GM23338 (cell line): ENCODE data around the gene PACRGL. TPM values are rescaled to one million over a fixed set of nuclear protein-coding genes. Genes with fewer than 3 reads are reported as not detected.

Source experiments
- ATAC-seq: fragments of 200-7000 bp; cut with Tn5 transposase; 3 replicates; pipeline ENCODE4 v1.9.1; 2020
- DNase-seq: peaks from one replicate; pipeline ENCODE4 v3.0.0-alpha.2; 2015; ENCODE audit warnings: low spot score
- H2AFZ ChIP-seq: fragments of 200-600 bp; sonication (generic); 2 replicates; pipeline ENCODE4 v1.8.0; 2016; ENCODE audit warnings: antibody characterized with exemption, mild to moderate bottlenecking, moderate library complexity
- H3F3A ChIP-seq: fragments of 200-600 bp; sonication (generic); replicated peaks from 2 replicates; pipeline ENCODE4 v1.8.0; 2017; ENCODE audit warnings: antibody characterized with exemption, mixed run types, low read depth
- H3K27ac ChIP-seq: fragments of 200-600 bp; sonication (generic); 2 replicates; pipeline ENCODE4 v1.6.1; 2016; ENCODE audit warnings: low read depth
- H3K27me3 ChIP-seq: fragments of 200-600 bp; sonication (generic); 2 replicates; pipeline ENCODE4 v1.8.0; 2016; ENCODE audit warnings: mild to moderate bottlenecking, mixed run types, moderate library complexity; ENCODE audit not compliant: insufficient read depth
- H3K36me3 ChIP-seq: fragments of 200-600 bp; sonication (generic); 2 replicates; pipeline ENCODE4 v1.8.0; 2016; ENCODE audit warnings: mild to moderate bottlenecking; ENCODE audit not compliant: insufficient read depth
- H3K4me1 ChIP-seq: fragments of 200-600 bp; sonication (generic); 2 replicates; pipeline ENCODE4 v1.8.0; 2016; ENCODE audit warnings: mild to moderate bottlenecking, moderate library complexity; ENCODE audit not compliant: insufficient read depth
- H3K4me2 ChIP-seq: fragments of 200-600 bp; sonication (generic); 2 replicates; pipeline ENCODE4 v1.7.1; 2017; ENCODE audit warnings: mixed run types
- H3K4me3 ChIP-seq: fragments of 200-600 bp; sonication (generic); 2 replicates; pipeline ENCODE4 v1.6.1; 2016; ENCODE audit warnings: mixed run types
- H3K79me2 ChIP-seq: fragments of 200-600 bp; sonication (generic); replicated peaks from 2 replicates; pipeline ENCODE4 v1.8.0; 2017; ENCODE audit warnings: mild to moderate bottlenecking; ENCODE audit not compliant: insufficient read depth
- H3K9me2 ChIP-seq: fragments of 200-600 bp; sonication (generic); 2 replicates; pipeline ENCODE4 v1.8.0; 2017; ENCODE audit not compliant: insufficient read depth
- H4K20me1 ChIP-seq: fragments of 200-600 bp; sonication (generic); replicated peaks from 2 replicates; pipeline ENCODE4 v1.8.0; 2017; ENCODE audit warnings: mild to moderate bottlenecking; ENCODE audit not compliant: insufficient read depth
- H3K27ac Mint-ChIP-seq: 2 replicates; pipeline ENCODE4 v1.8.0; 2020; ENCODE audit warnings: inconsistent platforms, mild to moderate bottlenecking, moderate library complexity, mixed read lengths
- H3K27me3 Mint-ChIP-seq: 3 replicates; pipeline ENCODE4 v1.8.0; 2022; ENCODE audit warnings: low read depth, mild to moderate bottlenecking, moderate library complexity, mixed read lengths, inconsistent platforms; ENCODE audit not compliant: insufficient read depth, poor library complexity
- H3K36me3 Mint-ChIP-seq: 3 replicates; pipeline ENCODE4 v1.8.0; 2021; ENCODE audit warnings: low read depth, mild to moderate bottlenecking, inconsistent platforms, moderate library complexity, mixed read lengths
- H3K4me1 Mint-ChIP-seq: 3 replicates; pipeline ENCODE4 v1.8.0; 2020; ENCODE audit warnings: mild to moderate bottlenecking, inconsistent platforms, mixed read lengths
- H3K4me3 Mint-ChIP-seq: 3 replicates; pipeline ENCODE4 v1.8.0; 2021; ENCODE audit warnings: moderate library complexity, mild to moderate bottlenecking, inconsistent platforms, mixed read lengths
- H3K9me3 Mint-ChIP-seq: 3 replicates; pipeline ENCODE4 v1.8.0; 2020; ENCODE audit warnings: moderate library complexity, mild to moderate bottlenecking, inconsistent platforms, mixed read lengths
- CTCF ChIP-seq, 2 experiments: fragments of 200-600 bp in 1 of 2; sonication (generic) in 1 of 2; conservative IDR thresholded peaks; 2 replicates each; pipeline versions ENCODE4 v1.5.1 to v1.6.1; 2016 to 2017; ENCODE audit warnings: antibody characterized with exemption in 2 of 2, low read depth in 2 of 2, mild to moderate bottlenecking in 2 of 2, moderate library complexity in 1 of 2
- ETS1 ChIP-seq: IDR thresholded peaks from 2 replicates; pipeline ENCODE4 v1.6.1; 2016; ENCODE audit warnings: antibody characterized with exemption
- EZH2 ChIP-seq: fragments of 200-600 bp; sonication (generic); IDR thresholded peaks from one replicate; pipeline ENCODE4 v1.8.0; 2017; ENCODE audit warnings: antibody characterized with exemption, mild to moderate bottlenecking, low read depth; ENCODE audit not compliant: unreplicated experiment
- EZH2phosphoT487 ChIP-seq: fragments of 200-600 bp; sonication (generic); IDR thresholded peaks from one replicate; pipeline ENCODE4 v1.8.1; 2018; ENCODE audit warnings: antibody characterized with exemption; ENCODE audit not compliant: unreplicated experiment
- JUNB ChIP-seq: IDR thresholded peaks from one replicate; pipeline ENCODE4 v1.6.1; 2016; ENCODE audit warnings: antibody characterized with exemption; ENCODE audit not compliant: unreplicated experiment
- NANOG ChIP-seq: IDR thresholded peaks from 2 replicates; pipeline ENCODE4 v1.6.1; 2016; ENCODE audit warnings: antibody characterized with exemption, borderline replicate concordance
- POLR2AphosphoS5 ChIP-seq: IDR thresholded peaks from 2 replicates; pipeline ENCODE4 v1.6.1; 2016; ENCODE audit warnings: antibody characterized with exemption, low read depth
- REST ChIP-seq: IDR thresholded peaks from one replicate; pipeline ENCODE4 v1.6.1; 2018; ENCODE audit warnings: antibody characterized with exemption; ENCODE audit not compliant: unreplicated experiment
- STAT1 ChIP-seq: IDR thresholded peaks from one replicate; pipeline ENCODE4 v1.6.1; 2016; ENCODE audit warnings: antibody characterized with exemption; ENCODE audit not compliant: unreplicated experiment
- ZNF114 ChIP-seq: fragments of 250-450 bp; sonication (Bioruptor Pico); IDR thresholded peaks from 2 replicates; pipeline ENCODE4 v1.5.0; 2020; ENCODE audit warnings: mild to moderate bottlenecking, moderate library complexity
- ZNF331 ChIP-seq: fragments of 250-450 bp; sonication (Bioruptor Pico); IDR thresholded peaks from 2 replicates; pipeline ENCODE4 v1.5.0; 2020; ENCODE audit warnings: low read depth, mild to moderate bottlenecking, moderate library complexity
- ZNF462 ChIP-seq: fragments of 250-450 bp; sonication (Bioruptor Pico); IDR thresholded peaks from 2 replicates; pipeline ENCODE4 v1.5.0; 2020; ENCODE audit warnings: mild to moderate bottlenecking, moderate library complexity
- polyA plus RNA-seq: library from polyadenylated mRNA; unstranded; fragments of >200 nt; fragmentation: Nextera tagmentation; extraction: Ambion mirVana; gene quantifications from 2 replicates; pipeline ENCODE4 v1.2.1, GENCODE V29; 2016
- total RNA-seq: library from RNA; depleted of rRNA; stranded (reverse); fragments of >200 nt; shearing (Covaris generic); gene quantifications from 2 replicates; pipeline ENCODE4 v1.2.3, GENCODE V29; 2014

The PACRGL gene
- total and polyA plus RNA-seq, 2 experiments from 2014 or later = 4.8 to 15.8 TPM

GRCh38 chr4:20696815-20697214 lies 3.4 kb upstream of the PACRGL start (continued):
- TF ChIP-seq ZNF462 (CRISPR knock-in tag) = no peak
- no peak for TF ChIP-seq ZNF114 (CRISPR knock-in tag)
- no peak for TF ChIP-seq EZH2

GRCh38 chr4:20698382-20698781 lies 1.9 kb upstream of the PACRGL start:
- Mint-ChIP-seq H3K4me1 (peaks cover 6% of the 10 kb centered on the region; the same call in 2 of the 3 replicates), H3K27ac (no peak overlapping the region), H3K36me3 (no peaks in the 10 kb centered on the region; the same call in 2 of the 3 replicates), H3K4me3 (no peak overlapping the region), H3K27me3 (peaks cover 2% of the 10 kb centered on the region), H3K9me3 (no peaks in the 10 kb centered on the region)
- Histone ChIP-seq H3F3A (no peaks in the 10 kb centered on the region), H3K4me1 (peaks cover 5% of the 10 kb centered on the region; the same call in 1 of the 2 replicates), H3K4me3 (no peak overlapping the region), H3K9me2 (no peaks in the 10 kb centered on the region), H3K27ac (no peak overlapping the region), H3K27me3 (no peaks in the 10 kb centered on the region), H3K36me3 (no peaks in the 10 kb centered on the region), H3K79me2 (peaks cover 30% of the 10 kb centered on the region), H3K4me2 (no peak overlapping the region), H4K20me1 (0 out of 2 replicates have a peak, but pooled peaks cover 4% of the 10 kb centered on the region), H2AFZ (no peak overlapping the region)
- ATAC-seq = no peak
- no peak for DNase-seq
- TF ChIP-seq REST (no peak), CTCF (conservative IDR thresholded peaks at IDR 0.05; ENCODE audit: low read depth in 2 of 2) (no peak), ZNF114 (CRISPR knock-in tag) (no peak), JUNB (no peak), NANOG (no peak), ZNF331 (CRISPR knock-in tag) (no peak), ETS1 (no peak), STAT1 (no peak), EZH2phosphoT487 (no peak), POLR2AphosphoS5 (no peak)
